ENCODE measurements around the gene MFAP4.

- TF ChIP-seq POLR2AphosphoS5 (IDR thresholded peaks at IDR 0.05; ENCODE audit: borderline replicate concordance, low read depth, low read length) = no peak
- TF ChIP-seq FOXP2 (optimal IDR thresholded peaks at IDR 0.05; ENCODE audit: control extremely low read depth, extremely low read length, insufficient read depth) = no peak
These were observed 46.8 kb upstream of the MFAP4 start for GRCh38 chr17:19433727-19434340.
